ENCODE results near the gene EZH1.
A peak's percentile ranks its signal among the peaks of the same experiment; 100 is the strongest.

EZH1 gene

DNA sequence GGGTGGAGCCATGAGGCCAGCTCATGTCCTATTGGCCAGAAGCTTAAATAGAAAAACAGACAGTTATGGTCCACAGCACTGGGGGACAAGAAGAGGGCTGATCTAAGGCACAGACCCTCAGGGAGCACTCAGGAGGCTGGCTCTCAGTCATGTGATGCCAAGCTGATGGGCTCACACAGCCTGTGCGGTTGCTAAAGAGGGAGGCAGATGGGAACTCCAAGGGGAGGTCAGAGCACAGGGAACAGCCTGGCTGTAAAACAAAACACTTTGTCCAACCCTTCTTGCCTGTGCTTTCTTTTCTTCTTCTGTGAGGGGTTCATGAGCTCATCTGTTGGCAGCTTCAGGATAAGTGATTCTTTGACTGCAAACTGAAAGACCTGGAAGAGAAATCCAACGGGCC lies 35.3 kb downstream of the EZH1 start:
- no peaks in the 10 kb centered on the region for H3K27me3 ChIP-seq (ENCODE audit: control insufficient read depth in 3 of 3, insufficient read depth in 3 of 3, low read depth in 1 of 3, low read length in 3 of 3)
- H3K9ac ChIP-seq (ENCODE audit: low read depth, low read length, poor library complexity), result no peak overlapping the region
- no peak overlapping the region for H3K4me3 ChIP-seq (ENCODE audit: low read length in 2 of 2)
- no peak overlapping the region for H3K4ac ChIP-seq (ENCODE audit: low read length)
- no peak overlapping the region for H2AFZ ChIP-seq (ENCODE audit: low read length)
- DNase-seq (ENCODE audit: low spot score), result no peak
- H2BK5ac ChIP-seq (ENCODE audit: low read length), result no peak overlapping the region
- no peak overlapping the region for H3K27ac ChIP-seq (replicated peaks; ENCODE audit: low read length)
- H2BK15ac ChIP-seq (ENCODE audit: low read length), result no peak overlapping the region
- no peak overlapping the region for H4K8ac ChIP-seq (ENCODE audit: low read depth, low read length)
- H3K18ac ChIP-seq (ENCODE audit: low read length), result no peak overlapping the region
- no peak overlapping the region for H2BK120ac ChIP-seq (ENCODE audit: low read depth, low read length)
- no peaks in the 10 kb centered on the region for H3K79me1 ChIP-seq (ENCODE audit: low read depth, low read length)
- no CpG with 5 or more reads among the region's 2 CpGs for WGBS, 2 donors (ENCODE audit: extremely low coverage in 2 of 2, insufficient read length in 2 of 2, insufficient replicate concordance in 1 of 2)
- H4K91ac ChIP-seq (ENCODE audit: low read depth, low read length, poor library complexity), result no peak overlapping the region
- no peak overlapping the region for H2BK12ac ChIP-seq (ENCODE audit: low read length)
- peaks cover 43 to 92% of the 10 kb centered on the region in 2 donors for H3K36me3 ChIP-seq (replicated peaks in 1 of 2; ENCODE audit: control insufficient read depth in 2 of 2, insufficient read depth in 2 of 2, low read length in 2 of 2)
- H3K4me2 ChIP-seq (ENCODE audit: insufficient read depth, low read length, poor library complexity, severe bottlenecking), result no peak overlapping the region
- H3K23ac ChIP-seq (ENCODE audit: low read depth, low read length, poor library complexity), result no peak overlapping the region
- H2AK5ac ChIP-seq (ENCODE audit: low read depth, low read length), result no peak overlapping the region
- H3K9me3 ChIP-seq (replicated peaks in 1 of 2; ENCODE audit: control insufficient read depth in 2 of 2, insufficient read depth in 1 of 2, low read depth in 1 of 2, low read length in 2 of 2), result peaks cover 0 to 2% of the 10 kb centered on the region in 2 donors
- H3K4me1 ChIP-seq (ENCODE audit: control insufficient read depth in 2 of 2, insufficient read depth in 1 of 2, low read depth in 1 of 2, low read length in 2 of 2), result peaks cover 0 to 3% of the 10 kb centered on the region in 2 donors
- no peak overlapping the region for H3K14ac ChIP-seq (ENCODE audit: low read length)

DNA sequence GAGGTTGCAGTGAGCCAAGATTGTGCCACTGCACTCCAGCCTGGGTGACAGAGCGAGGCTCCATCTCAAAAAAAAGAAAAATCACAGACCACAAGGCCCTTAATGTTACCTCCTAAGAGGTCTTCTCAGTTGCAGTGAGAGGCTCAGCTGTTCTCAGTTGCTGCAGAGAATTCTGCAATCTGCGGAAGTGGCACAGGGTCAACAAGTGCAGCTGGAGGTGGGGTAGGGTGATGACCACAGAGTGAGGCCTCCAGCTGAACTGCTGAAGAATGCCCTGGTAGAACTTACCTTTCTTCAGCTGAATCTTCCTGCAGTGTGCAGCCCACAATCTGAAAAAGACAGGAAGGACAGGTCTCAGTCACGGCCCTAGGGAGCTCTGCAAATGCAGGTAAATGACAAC lies 36.3 kb downstream of the EZH1 start:
- peaks cover 48 to 90% of the 10 kb centered on the region in 2 donors for H3K36me3 ChIP-seq (replicated peaks in 1 of 2; ENCODE audit: control insufficient read depth in 2 of 2, insufficient read depth in 2 of 2, low read length in 2 of 2)
- no peak overlapping the region for H2BK5ac ChIP-seq (ENCODE audit: low read length)
- H4K8ac ChIP-seq (ENCODE audit: low read depth, low read length), result no peak overlapping the region
- H3K4me1 ChIP-seq (ENCODE audit: control insufficient read depth in 2 of 2, insufficient read depth in 1 of 2, low read depth in 1 of 2, low read length in 2 of 2), result peaks cover 0 to 3% of the 10 kb centered on the region in 2 donors
- H3K9ac ChIP-seq (ENCODE audit: low read depth, low read length, poor library complexity), result peak overlapping the region; percentile 12
- no peak overlapping the region for H3K4me2 ChIP-seq (ENCODE audit: insufficient read depth, low read length, poor library complexity, severe bottlenecking)
- no peak overlapping the region for H2BK12ac ChIP-seq (ENCODE audit: low read length)
- H2BK120ac ChIP-seq (ENCODE audit: low read depth, low read length), result no peak overlapping the region
- no peak overlapping the region for H3K14ac ChIP-seq (ENCODE audit: low read length)
- no peak overlapping the region for H2AK5ac ChIP-seq (ENCODE audit: low read depth, low read length)
- peaks cover 0 to 2% of the 10 kb centered on the region in 2 donors for H3K9me3 ChIP-seq (replicated peaks in 1 of 2; ENCODE audit: control insufficient read depth in 2 of 2, insufficient read depth in 1 of 2, low read depth in 1 of 2, low read length in 2 of 2)
- H3K18ac ChIP-seq (ENCODE audit: low read length), result no peak overlapping the region
- no peak overlapping the region for H3K4ac ChIP-seq (ENCODE audit: low read length)
- no peak overlapping the region for H2AFZ ChIP-seq (ENCODE audit: low read length)
- no peaks in the 10 kb centered on the region for H3K79me1 ChIP-seq (ENCODE audit: low read depth, low read length)
- no peak overlapping the region for H2BK15ac ChIP-seq (ENCODE audit: low read length)
- no CpG with 5 or more reads among the region's 3 CpGs for WGBS, 2 donors (ENCODE audit: extremely low coverage in 2 of 2, insufficient read length in 2 of 2, insufficient replicate concordance in 1 of 2)
- DNase-seq (ENCODE audit: low spot score), result no peak
- H3K27ac ChIP-seq (replicated peaks; ENCODE audit: low read length), result no peak overlapping the region
- H4K91ac ChIP-seq (ENCODE audit: low read depth, low read length, poor library complexity), result no peak overlapping the region
- no peak overlapping the region for H3K4me3 ChIP-seq (ENCODE audit: low read length in 2 of 2)
- no peaks in the 10 kb centered on the region for H3K27me3 ChIP-seq (ENCODE audit: control insufficient read depth in 3 of 3, insufficient read depth in 3 of 3, low read depth in 1 of 3, low read length in 3 of 3)
- no peak overlapping the region for H3K23ac ChIP-seq (ENCODE audit: low read depth, low read length, poor library complexity)

- Histone ChIP-seq H3K23ac (ENCODE audit: low read depth, low read length, poor library complexity) (no peak overlapping the region), H2BK15ac (ENCODE audit: low read length) (no peak overlapping the region), H2BK120ac (ENCODE audit: low read depth, low read length) (no peak overlapping the region), H4K8ac (ENCODE audit: low read depth, low read length) (no peak overlapping the region), H3K9me3 (replicated peaks in 1 of 2; ENCODE audit: control insufficient read depth in 2 of 2, insufficient read depth in 1 of 2, low read depth in 1 of 2, low read length in 2 of 2) (no peaks in the 10 kb centered on the region), H4K91ac (ENCODE audit: low read depth, low read length, poor library complexity) (no peak overlapping the region), H2BK5ac (ENCODE audit: low read length) (no peak overlapping the region), H3K4me2 (ENCODE audit: insufficient read depth, low read length, poor library complexity, severe bottlenecking) (no peak overlapping the region), H2AFZ (ENCODE audit: low read length) (no peak overlapping the region), H3K18ac (ENCODE audit: low read length) (no peak overlapping the region), H3K4me1 (ENCODE audit: control insufficient read depth in 2 of 2, insufficient read depth in 1 of 2, low read depth in 1 of 2, low read length in 2 of 2) (peaks cover 0 to 3% of the 10 kb centered on the region in 2 donors), H3K79me1 (ENCODE audit: low read depth, low read length) (no peaks in the 10 kb centered on the region), H3K36me3 (replicated peaks in 1 of 2; ENCODE audit: control insufficient read depth in 2 of 2, insufficient read depth in 2 of 2, low read length in 2 of 2) (peaks cover 47 to 92% of the 10 kb centered on the region in 2 donors), H3K9ac (ENCODE audit: low read depth, low read length, poor library complexity) (no peak overlapping the region), H2AK5ac (ENCODE audit: low read depth, low read length) (no peak overlapping the region), H3K4me3 (ENCODE audit: low read length in 2 of 2) (no peak overlapping the region), H3K27ac (replicated peaks; ENCODE audit: low read length) (no peak overlapping the region), H3K14ac (ENCODE audit: low read length) (no peak overlapping the region), H3K27me3 (ENCODE audit: control insufficient read depth in 3 of 3, insufficient read depth in 3 of 3, low read depth in 1 of 3, low read length in 3 of 3) (no peaks in the 10 kb centered on the region), H3K4ac (ENCODE audit: low read length) (no peak overlapping the region), H2BK12ac (ENCODE audit: low read length) (no peak overlapping the region)
- WGBS, 2 donors (ENCODE audit: extremely low coverage in 2 of 2, insufficient read length in 2 of 2, insufficient replicate concordance in 1 of 2), result no CpG with 5 or more reads among the region's 5 CpGs
- no peak for DNase-seq (ENCODE audit: low spot score)
These were observed 38.1 kb downstream of the EZH1 start for GRCh38 chr17:42706732-42707131.

- Histone ChIP-seq H3K14ac (ENCODE audit: low read length) (no peak overlapping the region), H3K4me1 (ENCODE audit: control insufficient read depth in 2 of 2, insufficient read depth in 1 of 2, low read depth in 1 of 2, low read length in 2 of 2) (peaks cover 0 to 3% of the 10 kb centered on the region in 2 donors), H3K4me2 (ENCODE audit: insufficient read depth, low read length, poor library complexity, severe bottlenecking) (no peak overlapping the region), H3K9me3 (replicated peaks in 1 of 2; ENCODE audit: control insufficient read depth in 2 of 2, insufficient read depth in 1 of 2, low read depth in 1 of 2, low read length in 2 of 2) (no peaks in the 10 kb centered on the region), H3K23ac (ENCODE audit: low read depth, low read length, poor library complexity) (no peak overlapping the region), H4K91ac (ENCODE audit: low read depth, low read length, poor library complexity) (no peak overlapping the region), H2AFZ (ENCODE audit: low read length) (no peak overlapping the region), H3K36me3 (replicated peaks in 1 of 2; ENCODE audit: control insufficient read depth in 2 of 2, insufficient read depth in 2 of 2, low read length in 2 of 2) (peaks cover 43 to 93% of the 10 kb centered on the region in 2 donors), H2BK5ac (ENCODE audit: low read length) (no peak overlapping the region), H4K8ac (ENCODE audit: low read depth, low read length) (no peak overlapping the region), H3K4ac (ENCODE audit: low read length) (no peak overlapping the region), H2BK12ac (ENCODE audit: low read length) (no peak overlapping the region), H2BK120ac (ENCODE audit: low read depth, low read length) (no peak overlapping the region), H3K4me3 (ENCODE audit: low read length in 2 of 2) (no peak overlapping the region), H2AK5ac (ENCODE audit: low read depth, low read length) (no peak overlapping the region), H3K79me1 (ENCODE audit: low read depth, low read length) (no peaks in the 10 kb centered on the region), H3K27ac (replicated peaks; ENCODE audit: low read length) (no peak overlapping the region), H3K18ac (ENCODE audit: low read length) (no peak overlapping the region), H3K27me3 (ENCODE audit: control insufficient read depth in 3 of 3, insufficient read depth in 3 of 3, low read depth in 1 of 3, low read length in 3 of 3) (no peaks in the 10 kb centered on the region), H3K9ac (ENCODE audit: low read depth, low read length, poor library complexity) (no peak overlapping the region), H2BK15ac (ENCODE audit: low read length) (no peak overlapping the region)
- DNase-seq (ENCODE audit: low spot score), result no peak
- WGBS, 2 donors (ENCODE audit: extremely low coverage in 2 of 2, insufficient read length in 2 of 2, insufficient replicate concordance in 1 of 2), result no CpG with 5 or more reads among the region's 8 CpGs
These were observed 39.9 kb downstream of the EZH1 start for GRCh38 chr17:42704837-42705494.
